Ishikawa (cell line): Measurements from ENCODE around the gene PREX1.

Experiments used
- CEBPB ChIP-seq: IDR thresholded peaks from 2 replicates; pipeline ENCODE4 v1.6.1; 2012
- EP300 ChIP-seq: IDR thresholded peaks from 2 replicates; pipeline ENCODE4 v1.6.1; 2012; ENCODE audit warnings: borderline replicate concordance
- TAF1 ChIP-seq: IDR thresholded peaks from 2 replicates; pipeline ENCODE4 v1.6.1; 2012; ENCODE audit warnings: low read depth, mild to moderate bottlenecking
- YY1 ChIP-seq: IDR thresholded peaks from 2 replicates; pipeline ENCODE4 v1.6.1; 2012; ENCODE audit warnings: low read depth

GRCh38 chr20:48725555-48725991, 102.2 kb downstream of the PREX1 start:
- TF ChIP-seq CEBPB (no peak), EP300 (no peak), YY1 (no peak), TAF1 (no peak)
